ENCODE results near the gene SEC14L1. TPM values are rescaled to one million over a fixed set of nuclear protein-coding genes. Genes with fewer than 3 reads are reported as not detected.

The SEC14L1 gene
- total and polyA plus RNA-seq, 2 of the 8 experiments (the other 6 are each of a cell fraction or from before 2014, with no cell fraction given): 27.2 to 74.4 TPM

- Histone ChIP-seq H2BK15ac (ENCODE audit: low read length) (no peak overlapping the region), H3K56ac (replicated peaks; ENCODE audit: insufficient read length, low read depth, low read length) (no peak overlapping the region), H3K18ac (ENCODE audit: extremely low read depth, low read length) (no peak overlapping the region), H3K27me3 (replicated peaks in 1 of 4; ENCODE audit: control insufficient read depth in 3 of 4, extremely low read depth in 1 of 4, insufficient read depth in 3 of 4, low read length in 3 of 4) (no peaks in the 10 kb centered on the region), H3K4ac (replicated peaks; ENCODE audit: insufficient read length, low read depth, low read length) (peak overlapping the region; percentile 11), H3K4me3 (ENCODE audit: extremely low read depth in 1 of 4, insufficient read depth in 2 of 4, low read depth in 3 of 4, low read length in 4 of 4) (no peak overlapping the region), H2BK5ac (ENCODE audit: low read depth, low read length) (no peak overlapping the region), H3K23me2 (ENCODE audit: low read depth, low read length) (no peaks in the 10 kb centered on the region), H2AK5ac (ENCODE audit: low read depth, low read length) (no peak overlapping the region), H3K79me2 (ENCODE audit: control insufficient read depth in 1 of 2, insufficient read depth in 2 of 2, low read length in 2 of 2) (peaks cover 0 to 43% of the 10 kb centered on the region in 2 experiments; a peak in 2 of 4 replicates), H3K9ac (replicated peaks in 1 of 4; ENCODE audit: extremely low read depth in 1 of 4, low read depth in 3 of 4, low read length in 3 of 4) (peak overlapping the region in 1 of 4 experiments; percentile 24; a peak in 1 of 7 replicates), H2BK12ac (ENCODE audit: low read depth, low read length) (no peak overlapping the region), H3K9me3 (ENCODE audit: insufficient read depth in 2 of 2, low read depth in 1 of 2, low read length in 1 of 2) (no peaks in the 10 kb centered on the region), H3K4me1 (replicated peaks in 1 of 4; ENCODE audit: control insufficient read depth in 3 of 4, insufficient read depth in 4 of 4, low read length in 3 of 4) (peaks cover 0 to 5% (median 0%) of the 10 kb centered on the region in 4 experiments; a peak in 2 of 7 replicates), H2BK120ac (replicated peaks; ENCODE audit: low read depth, low read length) (no peak overlapping the region), H3K4me2 (ENCODE audit: insufficient read depth in 1 of 2, low read depth in 2 of 2, low read length in 2 of 2) (no peak overlapping the region), H2AFZ (ENCODE audit: low read length) (no peak overlapping the region), H3K14ac (ENCODE audit: insufficient read length) (no peak overlapping the region), H3K36me3 (ENCODE audit: control insufficient read depth in 2 of 4, insufficient read depth in 4 of 4, low read length in 3 of 4) (peaks cover 0 to 1% (median 0%) of the 10 kb centered on the region in 4 experiments; a peak in 1 of 8 replicates), H4K91ac (replicated peaks; ENCODE audit: insufficient read length, low read length) (no peak overlapping the region), H3K23ac (ENCODE audit: insufficient read length) (no peak overlapping the region), H4K8ac (ENCODE audit: extremely low read depth, insufficient read depth, low read length) (peak overlapping the region; percentile 45; the same call in 1 of the 2 replicates), H3K27ac (ENCODE audit: low read depth, low read length) (no peak overlapping the region), H4K5ac (ENCODE audit: insufficient read length, low read depth, low read length) (no peak overlapping the region), H2BK20ac (ENCODE audit: low read length) (no peak overlapping the region), H3K79me1 (ENCODE audit: low read depth, low read length) (no peaks in the 10 kb centered on the region), H4K20me1 (replicated peaks in 1 of 2; ENCODE audit: control insufficient read depth in 1 of 2, insufficient read depth in 2 of 2, low read length in 2 of 2) (peaks cover 4% of the 10 kb centered on the region in 2 experiments)
- CTCF ChIA-PET (ENCODE audit: partially characterized antibody): interaction anchor here (0.6 to 1.1 kb wide), 2 partner anchors 25 to 68 kb away, joined by 3 read pairs; no protein-coding TSS in a partner anchor
- TF ChIP-seq SAP30 (IDR thresholded peaks at IDR 0.05; ENCODE audit: insufficient read depth, insufficient replicate concordance, low read length) (no peak), PHF8 (conservative IDR thresholded peaks at IDR 0.05; ENCODE audit: low read depth, low read length) (no peak), MAX (IDR thresholded peaks at IDR 0.05) (no peak), RAD21 (IDR thresholded peaks at IDR 0.05 in 1 of 2, conservative IDR thresholded peaks at IDR 0.05 in 1 of 2; ENCODE audit: low read depth in 2 of 2, low read length in 2 of 2) (no peak), ATF3 (IDR thresholded peaks at IDR 0.05; ENCODE audit: insufficient read depth, low read depth, low read length) (no peak), CBX8 (IDR thresholded peaks at IDR 0.05; ENCODE audit: borderline replicate concordance, low read depth, low read length) (no peak)
- FAIRE-seq: no peak
- POLR2A ChIA-PET (ENCODE audit: partially characterized antibody): interaction anchor here (0.6 kb wide), 1 partner anchor 23 kb away, joined by 3 read pairs; no protein-coding TSS in a partner anchor
- 83% methylated on average over 13 of the region's 13 CpGs; no CpG with 5 or more reads in 1 of the 2 experiments for WGBS, 2 experiments (ENCODE audit: extremely low coverage in 1 of 2, insufficient coverage in 1 of 2, insufficient read length in 1 of 2, insufficient replicate concordance in 2 of 2, low coverage in 1 of 2, low lambda C conversion rate in 2 of 2, missing lambda C conversion rate in 1 of 2)
- DNase-seq (ENCODE audit: low read depth in 1 of 2, low spot score in 2 of 2): no peak
Measured at GRCh38 chr17:77186141-77186604, 45.4 kb downstream of the SEC14L1 start.
